ENCODE data around the gene PNPLA6. TPM values are rescaled to one million over a fixed set of nuclear protein-coding genes. Genes with fewer than 3 reads are reported as not detected.
A peak's percentile ranks its signal among the peaks of the same experiment; 100 is the strongest.

The PNPLA6 gene
- total and polyA plus RNA-seq, 2 of the 4 experiments (the other 2 are of a cell fraction), result 17.9 to 52.7 TPM

DNA sequence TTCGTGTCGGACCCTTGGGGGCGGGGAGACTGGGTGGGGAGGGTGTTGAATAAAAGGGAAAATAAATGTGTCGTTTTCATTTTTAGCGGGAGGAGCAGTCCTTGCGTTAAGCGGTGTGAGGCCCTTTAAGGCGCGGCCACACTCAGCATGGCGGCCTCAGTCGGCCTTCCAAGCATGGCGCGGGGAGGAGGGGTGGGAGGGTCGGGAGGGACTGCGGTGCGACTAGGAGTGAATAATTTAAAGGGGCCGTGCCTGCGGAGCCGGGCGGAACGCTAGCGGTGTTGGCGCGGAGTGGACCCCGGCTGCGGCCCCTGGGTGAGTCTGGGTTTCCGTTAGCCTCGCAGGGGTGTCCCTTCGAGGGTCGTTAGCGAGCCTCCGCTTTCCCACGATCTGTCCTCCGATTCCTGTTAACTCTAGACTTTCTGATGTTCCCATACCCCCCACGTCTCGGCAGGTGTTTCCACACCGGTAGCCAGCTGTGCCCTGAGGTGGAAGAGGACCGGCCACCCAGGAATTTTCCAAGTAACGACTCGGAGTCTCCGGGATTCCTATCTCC, 1.5 kb upstream of the PNPLA6 start:
- dilution Hi-C loops (cut with HindIII; ENCODE audit: low sequenced_read_pairs, unreplicated experiment) (no loop called here), in situ Hi-C loops (cut with MboI; ENCODE audit: low sequenced_read_pairs) (no loop called here)
- BruUV-seq (replicated peaks), result no TSS peak

More for the DNA sequence above, 1.5 kb upstream of the PNPLA6 start:
- peak overlapping the region; percentile 78 for H3K23ac ChIP-seq (ENCODE audit: low read depth, low read length)
- H4K20me1 ChIP-seq (ENCODE audit: insufficient read depth, low read length), result no peaks in the 10 kb centered on the region
- peak overlapping the region; percentile 92 for H3K14ac ChIP-seq (replicated peaks; ENCODE audit: low read depth, low read length)
- peak overlapping the region; percentile 69 for H4K91ac ChIP-seq (ENCODE audit: insufficient read depth, low read depth, low read length)
- H4K8ac ChIP-seq (ENCODE audit: low read depth in 2 of 2, low read length in 2 of 2), result peak overlapping the region; percentile 89 to 97
- peak overlapping the region; percentile 55 for H3K4me3 ChIP-seq (ENCODE audit: insufficient read depth, low read depth, low read length)
- peaks cover 7% of the 10 kb centered on the region; the same call in 1 of the 2 replicates for H3K36me3 ChIP-seq (ENCODE audit: control insufficient read depth, insufficient read depth, low read length)
- H3K4ac ChIP-seq (ENCODE audit: low read depth, low read length), result peak overlapping the region; percentile 91
- peaks cover 7% of the 10 kb centered on the region for H3K9me1 ChIP-seq (ENCODE audit: insufficient read depth, low read length)
- H3K27ac ChIP-seq (ENCODE audit: insufficient read depth, low read length), result peak overlapping the region; percentile 95
- H2AK9ac ChIP-seq (replicated peaks; ENCODE audit: low read depth, low read length, poor library complexity), result peak overlapping the region; percentile 97
- H2AFZ ChIP-seq (replicated peaks; ENCODE audit: low read length, poor library complexity), result peak overlapping the region; percentile 92
- H3K9me3 ChIP-seq (ENCODE audit: control insufficient read depth, insufficient read depth, low read length), result no peaks in the 10 kb centered on the region
- H3K4me1 ChIP-seq (ENCODE audit: control insufficient read depth, insufficient read depth, low read length), result peaks cover 10% of the 10 kb centered on the region
- intact Hi-C loops (cut with micrococcal nuclease), result loop anchor here (1.0 to 5.0 kb wide), 2 partner anchors 137 to 180 kb away; no protein-coding TSS in a partner anchor
- H3K9ac ChIP-seq (ENCODE audit: low read depth, low read length), result peak overlapping the region; percentile 94
- H3K4me2 ChIP-seq (ENCODE audit: low read depth, low read length), result peak overlapping the region; percentile 94
- peak overlapping the region; percentile 59 for H3K18ac ChIP-seq (ENCODE audit: low read depth, low read length)
- peak overlapping the region; percentile 65 for H3K56ac ChIP-seq (ENCODE audit: extremely low read depth, insufficient read depth, low read length)
- POLR2A ChIA-PET (ENCODE audit: unreplicated experiment), result no interaction called here
- DNase-seq (peak; percentile 85), ATAC-seq (ENCODE audit: low read depth) (peak; percentile 67)
- H4K5ac ChIP-seq (ENCODE audit: low read depth, low read length), result peak overlapping the region; percentile 91
- no peaks in the 10 kb centered on the region for H3K27me3 ChIP-seq (ENCODE audit: control insufficient read depth, insufficient read depth, low read length)
- CTCF ChIA-PET, result interaction anchor here (0.5 to 1.9 kb wide), 4 partner anchors 15 to 204 kb away, joined by 3 to 9 read pairs (median 4); no protein-coding TSS in a partner anchor
- no peak overlapping the region; the same call in 2 of the 3 replicates for H2BK15ac ChIP-seq (ENCODE audit: low read depth, low read length)
- peak overlapping the region; percentile 89 for H2BK5ac ChIP-seq (ENCODE audit: low read depth, low read length, poor library complexity, severe bottlenecking)
- TF ChIP-seq BHLHE40 (IDR thresholded peaks at IDR 0.05; ENCODE audit: low read depth, low read length) (no peak), RAD21 (IDR thresholded peaks at IDR 0.05; ENCODE audit: low read length) (no peak), MXI1 (IDR thresholded peaks at IDR 0.05; ENCODE audit: borderline replicate concordance, low read depth, low read length) (peak; percentile 48; the same call in 1 of the 2 replicates), NFE2L2 (IDR thresholded peaks at IDR 0.05; ENCODE audit: low read depth, low read length) (no peak), CEBPB (IDR thresholded peaks at IDR 0.05; ENCODE audit: low read depth, low read length) (no peak), MAFK (IDR thresholded peaks at IDR 0.05; ENCODE audit: low read depth, low read length) (no peak), RCOR1 (IDR thresholded peaks at IDR 0.05; ENCODE audit: insufficient replicate concordance, low read length) (no peak), MAZ (IDR thresholded peaks at IDR 0.05; ENCODE audit: borderline replicate concordance, low read depth, low read length) (peak; percentile 82)
- TF ChIP-seq, protein P1, sequence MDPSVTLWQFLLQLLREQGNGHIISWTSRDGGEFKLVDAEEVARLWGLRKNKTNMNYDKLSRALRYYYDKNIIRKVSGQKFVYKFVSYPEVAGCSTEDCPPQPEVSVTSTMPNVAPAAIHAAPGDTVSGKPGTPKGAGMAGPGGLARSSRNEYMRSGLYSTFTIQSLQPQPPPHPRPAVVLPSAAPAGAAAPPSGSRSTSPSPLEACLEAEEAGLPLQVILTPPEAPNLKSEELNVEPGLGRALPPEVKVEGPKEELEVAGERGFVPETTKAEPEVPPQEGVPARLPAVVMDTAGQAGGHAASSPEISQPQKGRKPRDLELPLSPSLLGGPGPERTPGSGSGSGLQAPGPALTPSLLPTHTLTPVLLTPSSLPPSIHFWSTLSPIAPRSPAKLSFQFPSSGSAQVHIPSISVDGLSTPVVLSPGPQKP (IDR thresholded peaks at IDR 0.05; ENCODE audit: borderline replicate concordance, low read depth, low read length), result no peak
- WGBS, 2 experiments (ENCODE audit: extremely low coverage in 2 of 2, insufficient read length in 1 of 2), result 1% methylated on average over 26 of the region's 41 CpGs; no CpG with 5 or more reads in 1 of the 2 experiments
- peak overlapping the region; percentile 65; the same call in 1 of the 2 replicates for H2AK5ac ChIP-seq (ENCODE audit: low read depth, low read length)
- H2BK120ac ChIP-seq (ENCODE audit: low read depth, low read length), result peak overlapping the region; percentile 38
- no peak overlapping the region for H2BK20ac ChIP-seq (ENCODE audit: low read depth, low read length)
- H3K79me1 ChIP-seq (ENCODE audit: low read depth in 1 of 2, low read length in 2 of 2), result peaks cover 8 to 16% of the 10 kb centered on the region in 2 experiments; a peak in 2 of 4 replicates
